HG03442 (cell line): ENCODE measurements around the gene SCNN1A.

Experiments
- ATAC-seq: cut with Tn5 transposase; IDR thresholded peaks from one replicate; pipeline ENCODE4 v1.9.1; 2021; ENCODE audit warnings: mild to moderate bottlenecking, moderate library complexity; ENCODE audit not compliant: unreplicated experiment

SCNN1A gene

DNA sequence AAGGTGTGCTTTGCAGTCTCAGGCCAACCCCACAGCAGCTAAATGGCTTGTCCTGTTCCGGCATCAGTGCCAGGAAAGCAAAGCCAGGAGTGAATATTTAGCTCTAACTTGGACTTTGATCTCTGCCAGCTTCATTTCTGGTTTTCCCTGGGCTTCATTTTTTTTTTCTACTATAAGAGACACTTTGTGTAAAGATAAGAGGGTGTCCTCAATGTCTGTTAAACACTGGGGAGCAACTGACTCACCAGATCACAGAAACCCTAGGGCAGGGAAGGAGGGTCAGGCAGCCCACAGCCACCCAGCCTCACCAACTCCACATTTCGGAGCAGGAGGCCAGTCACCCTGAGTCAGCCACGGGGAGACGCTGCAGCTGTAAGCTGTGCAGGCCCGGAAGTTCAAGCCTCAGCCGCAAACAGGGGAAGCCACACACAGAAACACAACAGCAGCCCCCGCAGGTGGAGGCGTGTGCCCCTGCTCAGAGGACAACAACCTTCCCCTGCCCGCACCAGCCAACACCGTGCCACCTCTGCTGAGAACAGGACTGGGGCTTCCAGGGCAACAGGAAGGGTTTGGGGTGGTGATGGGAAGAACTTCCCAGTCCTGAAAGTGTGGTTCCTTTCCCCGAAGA, 39.8 kb downstream of the SCNN1A start:
- no peak for ATAC-seq

DNA sequence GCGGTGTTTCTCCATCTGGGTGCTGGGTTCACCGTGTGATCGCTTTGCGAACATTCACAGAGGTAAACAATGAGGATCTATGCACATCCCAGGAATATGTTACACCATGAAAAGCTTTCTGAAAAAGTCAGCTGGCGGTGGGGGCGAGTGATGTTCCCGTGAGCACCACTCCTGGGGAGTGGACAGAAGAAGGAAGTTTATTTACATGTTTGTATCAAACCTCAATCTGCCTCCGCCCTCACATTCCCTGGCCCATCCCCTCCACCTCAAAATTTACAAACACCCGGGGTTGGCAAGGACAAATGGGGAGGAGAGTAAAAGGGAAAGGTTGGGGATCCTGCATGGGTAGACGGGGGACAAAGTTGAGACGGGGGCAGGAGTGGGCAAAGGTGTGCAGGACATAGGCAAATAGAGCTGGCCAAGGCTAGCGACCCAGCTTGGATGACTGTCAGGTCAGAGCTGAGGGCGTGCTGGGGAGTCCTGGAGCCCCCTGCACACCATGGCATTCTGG, 40.4 kb downstream of the SCNN1A start:
- ATAC-seq: no peak

GRCh38 chr12:6334359-6334758, 41.0 kb downstream of the SCNN1A start:
- no peak for ATAC-seq

DNA sequence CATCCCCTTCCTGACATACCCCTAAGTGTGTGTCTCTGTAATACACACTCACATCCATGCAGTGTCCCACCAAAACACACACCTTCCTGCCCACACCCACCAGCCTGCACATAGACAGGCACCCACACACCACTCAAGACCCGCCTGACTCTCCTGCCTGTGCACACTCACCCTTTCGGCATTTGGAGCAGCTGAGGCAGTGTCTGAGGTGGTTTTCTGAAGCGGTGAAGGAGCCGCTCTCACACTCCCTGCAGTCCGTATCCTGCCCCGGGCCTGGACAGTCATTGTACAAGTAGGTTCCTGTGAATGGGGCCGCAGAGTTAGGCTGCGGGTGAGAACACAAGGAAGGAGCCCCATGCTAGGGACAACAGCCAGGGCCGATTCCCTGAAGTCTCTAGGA, 41.8 kb downstream of the SCNN1A start:
- ATAC-seq: no peak

GRCh38 chr12:6333029-6333428, 42.3 kb downstream of the SCNN1A start:
- ATAC-seq: no peak

- ATAC-seq: no peak
These were observed 42.9 kb downstream of the SCNN1A start for GRCh38 chr12:6332459-6332858.

- ATAC-seq: no peak
These were observed 44.2 kb downstream of the SCNN1A start for GRCh38 chr12:6330999-6331714.

GRCh38 chr12:6330192-6330591, 45.2 kb downstream of the SCNN1A start:
- no peak for ATAC-seq

- no peak for ATAC-seq
These were observed 45.7 kb downstream of the SCNN1A start for GRCh38 chr12:6329703-6330064.

DNA sequence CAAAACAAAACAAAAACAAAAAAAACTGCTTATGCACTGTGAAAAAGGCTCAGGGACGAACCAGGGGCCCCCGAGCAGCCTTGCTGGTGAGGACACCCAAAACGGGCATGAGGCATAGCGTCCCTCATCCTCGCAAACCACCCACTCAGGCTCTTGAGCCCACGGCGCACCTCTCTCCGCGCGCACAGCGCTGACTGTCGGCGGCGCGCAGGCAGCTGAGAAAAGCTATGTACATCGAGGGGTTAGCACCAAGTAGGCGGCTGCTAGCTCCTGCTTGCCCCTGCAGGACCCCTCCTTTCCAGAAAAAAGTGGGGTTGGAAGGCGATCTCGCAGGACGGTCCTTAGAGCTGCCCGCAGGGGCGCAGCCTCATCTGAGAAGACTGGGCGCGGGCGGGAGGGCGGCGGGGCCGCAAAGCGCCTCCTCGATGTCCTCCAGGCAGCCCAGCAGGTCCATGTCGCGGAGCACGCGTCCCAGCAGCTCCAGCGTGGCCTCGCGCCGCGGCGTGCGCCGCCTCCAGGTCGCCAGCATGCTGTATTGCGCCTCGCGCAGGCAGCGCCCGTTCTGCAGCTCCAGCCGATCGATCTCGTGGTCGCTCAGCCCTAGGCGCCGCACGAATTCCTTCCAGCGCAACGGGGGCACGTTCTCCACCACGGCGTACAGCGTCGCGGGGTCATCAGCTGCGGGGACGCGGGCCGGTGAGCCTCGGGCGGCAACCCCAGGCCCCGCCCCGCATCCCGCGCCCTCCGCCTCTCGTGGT, 46.2 kb downstream of the SCNN1A start:
- ATAC-seq: no peak

DNA sequence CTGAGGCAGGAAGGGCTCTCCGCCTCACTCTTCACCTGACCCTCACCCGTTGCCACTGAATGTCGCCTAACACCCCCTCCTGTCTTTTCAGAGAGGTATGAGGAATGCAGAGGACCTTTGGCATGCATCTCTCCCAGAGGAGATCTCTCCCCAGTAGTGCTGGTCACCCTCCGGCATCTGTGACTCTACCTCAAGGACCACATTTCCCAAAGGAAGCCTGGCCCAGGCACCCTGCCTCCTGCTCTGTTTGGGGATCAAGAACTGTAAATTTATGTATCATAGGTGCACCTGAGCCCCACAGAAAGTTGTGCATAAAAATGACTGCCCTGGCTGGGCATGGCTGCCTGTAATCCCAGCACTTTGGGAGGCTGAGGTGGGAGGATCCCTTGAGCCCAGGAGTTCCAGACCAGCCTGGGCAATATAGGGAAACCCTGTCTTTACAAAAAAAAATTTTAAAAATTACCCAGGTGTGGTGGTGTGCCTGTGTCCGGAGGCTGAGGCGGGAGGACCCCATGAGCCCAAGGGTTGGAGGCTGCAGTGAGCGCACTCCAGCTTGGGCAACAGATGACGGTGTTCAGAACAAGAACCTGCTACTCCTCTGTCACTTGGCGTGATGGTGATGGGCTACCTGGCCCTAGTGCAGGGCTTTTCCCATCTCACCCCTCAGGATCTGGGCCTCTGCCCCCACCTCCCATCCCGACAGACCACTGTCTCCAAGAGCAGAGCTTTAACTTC, 47.2 kb downstream of the SCNN1A start:
- ATAC-seq: no peak

DNA sequence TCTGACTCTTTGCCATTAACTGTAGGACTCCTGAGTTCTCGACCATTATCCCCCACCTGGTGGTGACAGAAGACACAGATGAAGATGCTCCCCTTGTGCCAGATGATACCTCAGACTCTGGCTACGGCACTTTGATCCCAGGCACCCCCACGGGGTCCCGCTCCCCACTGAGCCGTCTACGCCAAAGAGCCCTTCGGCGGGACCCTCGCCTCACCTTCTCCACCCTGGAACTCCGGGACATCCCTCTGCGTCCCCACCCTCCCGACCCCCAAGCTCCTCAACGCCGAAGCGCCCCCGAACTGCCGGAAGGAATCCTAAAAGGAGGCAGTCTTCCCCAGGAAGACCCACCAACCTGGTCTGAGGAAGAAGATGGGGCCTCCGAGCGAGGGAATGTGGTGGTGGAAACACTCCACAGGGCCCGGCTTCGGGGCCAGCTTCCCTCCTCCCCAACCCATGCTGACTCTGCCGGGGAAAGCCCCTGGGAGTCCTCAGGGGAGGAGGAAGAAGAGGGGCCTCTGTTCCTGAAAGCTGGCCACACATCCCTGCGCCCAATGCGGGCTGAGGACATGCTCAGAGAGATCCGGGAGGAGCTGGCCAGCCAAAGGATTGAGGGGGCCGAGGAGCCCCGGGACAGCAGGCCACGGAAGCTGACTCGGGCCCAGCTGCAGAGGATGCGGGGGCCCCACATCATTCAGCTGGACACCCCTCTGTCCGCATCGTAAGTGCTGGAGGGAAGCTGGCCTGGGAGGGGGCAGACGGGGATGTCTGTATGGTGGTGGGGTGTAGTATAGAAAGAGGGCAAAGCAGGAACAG, 47.9 kb downstream of the SCNN1A start:
- no peak for ATAC-seq

DNA sequence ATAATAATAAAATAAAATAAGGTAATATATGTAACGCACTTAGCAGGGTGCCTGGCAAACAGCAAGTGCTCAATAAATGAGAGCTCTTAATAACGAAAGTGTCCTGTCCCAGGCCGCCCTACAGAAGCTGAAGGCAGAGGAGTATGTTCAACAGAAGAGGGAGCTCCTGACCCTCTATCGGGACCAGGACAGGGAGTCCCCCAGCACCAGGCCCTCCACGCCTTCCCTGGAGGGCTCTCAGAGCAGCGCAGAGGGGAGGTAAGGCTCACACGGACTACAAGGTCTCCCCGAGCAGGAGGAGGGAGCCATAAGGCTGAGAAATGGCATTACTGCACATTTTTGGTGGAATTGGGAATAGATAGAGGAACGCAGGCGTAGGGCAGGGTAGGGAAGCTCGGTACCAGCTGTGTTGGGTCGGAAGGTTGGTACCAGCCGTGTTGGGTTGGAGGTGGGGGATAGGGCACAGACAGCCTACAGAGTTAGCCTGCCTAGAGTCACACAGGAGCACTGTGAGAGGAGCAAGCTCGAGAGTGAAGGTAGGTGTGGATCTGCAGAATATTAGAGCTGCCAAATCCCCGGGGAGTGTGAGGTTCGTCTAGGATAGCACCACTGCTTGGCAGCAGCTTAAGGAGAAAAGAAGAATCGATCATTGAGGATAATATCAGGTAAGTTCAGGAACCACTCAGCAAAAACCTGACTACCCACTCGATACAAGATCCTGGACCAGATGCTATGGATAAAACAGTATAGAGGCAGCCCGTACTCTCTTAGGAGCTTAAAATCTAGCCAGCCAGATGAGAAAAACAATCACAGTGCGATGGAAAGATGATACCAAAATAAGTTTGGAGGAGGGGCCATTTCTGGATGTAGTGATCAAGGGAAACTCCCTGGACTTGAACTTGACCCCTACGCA, 48.8 kb downstream of the SCNN1A start:
- no peak for ATAC-seq

DNA sequence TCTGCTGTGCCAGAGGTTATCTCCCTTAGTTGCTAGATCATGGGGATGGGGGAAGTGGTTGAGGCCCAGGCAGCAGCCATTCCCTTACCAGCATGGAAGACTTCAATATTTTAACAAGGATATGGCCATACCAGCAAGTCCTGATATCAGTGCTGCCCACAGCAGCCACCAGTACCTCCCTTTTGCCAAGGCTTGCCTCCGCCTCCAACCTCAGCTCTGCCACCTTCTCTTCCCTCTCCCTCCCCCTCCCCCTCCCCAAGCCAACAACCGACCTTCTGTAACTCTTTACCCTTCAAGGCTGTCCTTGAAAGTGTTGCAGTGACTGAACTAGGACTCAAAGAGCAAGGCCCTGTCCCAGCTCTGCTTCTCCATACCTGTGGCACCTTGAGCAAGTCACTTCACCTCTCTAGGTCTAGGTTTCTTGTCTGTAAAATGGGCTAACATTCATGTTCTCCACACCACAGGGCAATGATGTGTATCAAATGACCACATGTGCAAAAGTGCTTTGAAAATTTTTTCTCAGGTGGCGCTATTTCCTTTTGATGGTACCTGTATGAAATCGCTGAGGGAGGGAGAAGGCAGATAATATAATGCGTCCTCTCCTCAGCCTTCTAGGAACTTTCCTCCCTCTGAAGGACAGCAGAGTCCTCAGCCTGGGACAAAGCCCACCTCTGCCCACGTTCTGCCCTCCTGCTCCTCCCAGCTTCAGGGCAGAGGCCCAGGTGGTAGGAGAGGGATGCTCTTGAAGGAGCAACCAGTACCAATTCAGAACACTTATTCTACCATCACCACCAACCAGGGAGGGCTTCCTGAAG, 50.2 kb downstream of the SCNN1A start:
- ATAC-seq: no peak

DNA sequence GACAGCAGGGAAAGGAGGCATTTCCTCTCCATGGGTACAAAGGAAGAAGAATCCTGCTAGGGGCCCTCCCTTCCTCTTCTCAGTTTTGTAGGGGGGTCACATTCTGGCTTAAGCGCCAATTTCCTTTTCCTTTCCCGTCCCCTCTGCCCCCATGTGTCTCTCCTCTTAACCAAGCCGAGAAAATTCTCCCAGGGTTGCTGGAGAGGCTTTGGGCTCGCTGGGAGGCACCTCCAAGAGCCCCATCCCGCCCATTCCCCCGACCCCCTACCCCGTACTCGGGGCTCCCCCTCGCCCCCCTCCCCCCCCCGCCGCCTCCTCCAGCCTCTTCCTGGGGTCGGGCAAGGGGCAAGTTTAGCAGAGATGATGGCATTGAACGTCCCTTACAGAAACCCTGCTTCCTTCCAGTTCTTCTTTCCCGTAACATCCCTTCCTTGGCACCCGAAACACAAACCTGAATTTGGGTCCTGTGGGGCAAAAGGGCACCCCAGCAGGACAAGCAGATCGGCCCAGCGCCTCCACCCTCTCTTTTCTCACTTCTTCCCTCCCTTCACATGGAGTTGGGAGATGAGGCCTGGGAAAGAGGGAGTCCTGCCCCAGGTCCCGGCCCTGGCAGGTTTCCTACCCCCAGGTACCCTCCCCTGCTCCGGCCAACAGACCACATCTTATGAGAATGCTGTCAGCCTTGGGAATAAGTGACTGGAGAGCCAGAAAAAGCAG, 51.2 kb downstream of the SCNN1A start:
- ATAC-seq: no peak

GRCh38 chr12:6323340-6323994, 51.9 kb downstream of the SCNN1A start:
- ATAC-seq: peak; percentile 52

- ATAC-seq: peak; percentile 27
These were observed 52.4 kb downstream of the SCNN1A start for GRCh38 chr12:6322969-6323339.
